Measurements from ENCODE around the gene EPB41. TPM values are rescaled to one million over a fixed set of nuclear protein-coding genes. Genes with fewer than 3 reads are reported as not detected.

EPB41 gene
- total RNA-seq, 3 donors from 2014 or later (not counting 1 experiment from before 2014, with no cell fraction given) = 151 to 196 (median 172) TPM

GRCh38 chr1:28983509-28984310 is 69.3 kb downstream of the EPB41 start:
- TF ChIP-seq, protein P1, sequence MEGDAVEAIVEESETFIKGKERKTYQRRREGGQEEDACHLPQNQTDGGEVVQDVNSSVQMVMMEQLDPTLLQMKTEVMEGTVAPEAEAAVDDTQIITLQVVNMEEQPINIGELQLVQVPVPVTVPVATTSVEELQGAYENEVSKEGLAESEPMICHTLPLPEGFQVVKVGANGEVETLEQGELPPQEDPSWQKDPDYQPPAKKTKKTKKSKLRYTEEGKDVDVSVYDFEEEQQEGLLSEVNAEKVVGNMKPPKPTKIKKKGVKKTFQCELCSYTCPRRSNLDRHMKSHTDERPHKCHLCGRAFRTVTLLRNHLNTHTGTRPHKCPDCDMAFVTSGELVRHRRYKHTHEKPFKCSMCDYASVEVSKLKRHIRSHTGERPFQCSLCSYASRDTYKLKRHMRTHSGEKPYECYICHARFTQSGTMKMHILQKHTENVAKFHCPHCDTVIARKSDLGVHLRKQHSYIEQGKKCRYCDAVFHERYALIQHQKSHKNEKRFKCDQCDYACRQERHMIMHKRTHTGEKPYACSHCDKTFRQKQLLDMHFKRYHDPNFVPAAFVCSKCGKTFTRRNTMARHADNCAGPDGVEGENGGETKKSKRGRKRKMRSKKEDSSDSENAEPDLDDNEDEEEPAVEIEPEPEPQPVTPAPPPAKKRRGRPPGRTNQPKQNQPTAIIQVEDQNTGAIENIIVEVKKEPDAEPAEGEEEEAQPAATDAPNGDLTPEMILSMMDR (IDR thresholded peaks at IDR 0.05) = no peak
- H3K9me3 ChIP-seq (ENCODE audit: control insufficient read depth, insufficient read depth, low read length) = no peaks in the 10 kb centered on the region
- H3K4me1 ChIP-seq (ENCODE audit: control insufficient read depth, insufficient read depth, low read length) = peaks cover 8% of the 10 kb centered on the region
- H3K36me3 Mint-ChIP-seq = no peaks in the 10 kb centered on the region
- H3K36me3 ChIP-seq (ENCODE audit: control insufficient read depth, insufficient read depth, low read length) = peaks cover 10% of the 10 kb centered on the region
- 96% methylated on average over 14 of the region's 15 CpGs for WGBS (ENCODE audit: insufficient coverage)
- no peaks in the 10 kb centered on the region for H3K9me3 Mint-ChIP-seq
- H3K27ac ChIP-seq (ENCODE audit: low read length) = no peak overlapping the region
- peaks cover 54 to 61% of the 10 kb centered on the region in 2 donors for H3K4me1 Mint-ChIP-seq
- no peak overlapping the region for H3K4me3 Mint-ChIP-seq
- ATAC-seq = peak in 1 of 3 donors; percentile 42
- H3K4me3 ChIP-seq (ENCODE audit: low read length) = no peak overlapping the region
- peak in 1 of 2 donors; percentile 44 for DNase-seq
- no peaks in the 10 kb centered on the region for H3K27me3 ChIP-seq (ENCODE audit: control insufficient read depth, insufficient read depth, low read length)
- peak overlapping the region; percentile 21 to 48 for H3K27ac Mint-ChIP-seq
- intact Hi-C loops (cut with micrococcal nuclease) = loop anchor here (1.0 kb wide), 1 partner anchor 101 kb away; no protein-coding TSS in a partner anchor
- H3K27me3 Mint-ChIP-seq (ENCODE audit: low read depth in 2 of 2) = no peaks in the 10 kb centered on the region

DNA sequence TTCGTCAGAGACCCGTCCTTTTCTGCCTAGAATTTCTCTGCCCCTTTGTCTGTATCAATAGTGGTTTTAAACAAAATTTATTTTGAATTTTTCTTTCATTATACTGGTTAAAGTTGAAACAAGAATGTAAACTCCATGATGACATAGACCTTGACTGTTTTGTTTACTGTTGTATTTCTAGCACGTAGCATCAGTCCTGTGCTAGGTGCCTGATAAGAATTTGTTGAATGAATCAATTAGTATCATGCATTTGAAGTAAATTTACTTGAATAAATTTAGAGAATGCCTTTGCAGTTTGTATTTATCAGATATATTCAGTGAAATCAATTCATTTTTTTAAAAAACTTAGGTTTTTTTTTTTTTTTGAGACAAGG is 69.9 kb downstream of the EPB41 start:
- WGBS (ENCODE audit: insufficient coverage) = 100% methylated on average over 3 of the region's 3 CpGs
- peaks cover 50 to 55% of the 10 kb centered on the region in 2 donors for H3K4me1 Mint-ChIP-seq
- Histone ChIP-seq H3K4me1 (ENCODE audit: control insufficient read depth, insufficient read depth, low read length) (peaks cover 7% of the 10 kb centered on the region), H3K27me3 (ENCODE audit: control insufficient read depth, insufficient read depth, low read length) (no peaks in the 10 kb centered on the region), H3K27ac (ENCODE audit: low read length) (no peak overlapping the region), H3K36me3 (ENCODE audit: control insufficient read depth, insufficient read depth, low read length) (peaks cover 16% of the 10 kb centered on the region), H3K4me3 (ENCODE audit: low read length) (no peak overlapping the region), H3K9me3 (ENCODE audit: control insufficient read depth, insufficient read depth, low read length) (no peaks in the 10 kb centered on the region)
- H3K4me3 Mint-ChIP-seq = no peak overlapping the region
- TF ChIP-seq, protein P1 (IDR thresholded peaks at IDR 0.05) = no peak
- H3K36me3 Mint-ChIP-seq = no peaks in the 10 kb centered on the region
- intact Hi-C loops (cut with micrococcal nuclease) = no loop called here
- H3K27ac Mint-ChIP-seq = peak overlapping the region in 1 of 2 donors; percentile 21
- DNase-seq (no peak), ATAC-seq (no peak)
- H3K9me3 Mint-ChIP-seq = no peaks in the 10 kb centered on the region
- no peaks in the 10 kb centered on the region for H3K27me3 Mint-ChIP-seq (ENCODE audit: low read depth in 2 of 2)

DNA sequence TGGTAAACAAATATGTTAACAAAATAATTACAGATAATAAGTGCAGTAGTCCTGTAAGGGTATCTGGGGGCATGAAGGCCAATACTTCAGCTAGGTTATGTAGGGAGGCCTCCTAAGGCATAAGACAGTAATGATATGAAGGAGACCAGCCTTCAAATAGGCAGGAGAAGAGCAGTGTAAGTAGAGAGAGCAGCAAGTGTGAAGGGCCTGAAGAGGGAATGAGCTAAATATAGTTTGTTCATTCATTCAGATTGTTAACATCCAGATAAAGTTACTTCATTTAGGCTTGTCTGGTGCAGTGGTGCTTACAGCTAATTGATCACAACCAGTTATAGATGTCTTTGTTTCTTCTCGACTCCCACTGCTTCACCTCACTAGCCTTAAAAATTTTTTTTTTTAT is 71.1 kb downstream of the EPB41 start:
- DNase-seq = no peak
- peaks cover 42 to 49% of the 10 kb centered on the region in 2 donors for H3K4me1 Mint-ChIP-seq
- no peak overlapping the region for H3K4me3 Mint-ChIP-seq
- Histone ChIP-seq H3K27ac (ENCODE audit: low read length) (no peak overlapping the region), H3K36me3 (ENCODE audit: control insufficient read depth, insufficient read depth, low read length) (peaks cover 21% of the 10 kb centered on the region), H3K4me3 (ENCODE audit: low read length) (no peak overlapping the region), H3K4me1 (ENCODE audit: control insufficient read depth, insufficient read depth, low read length) (peaks cover 5% of the 10 kb centered on the region), H3K9me3 (ENCODE audit: control insufficient read depth, insufficient read depth, low read length) (no peaks in the 10 kb centered on the region), H3K27me3 (ENCODE audit: control insufficient read depth, insufficient read depth, low read length) (no peaks in the 10 kb centered on the region)
- TF ChIP-seq, protein P1 (IDR thresholded peaks at IDR 0.05) = no peak
- intact Hi-C loops (cut with micrococcal nuclease) = no loop called here
- H3K27ac Mint-ChIP-seq = peak overlapping the region in 1 of 2 donors; percentile 43
- no CpG with 5 or more reads among the region's 1 CpG for WGBS (ENCODE audit: insufficient coverage)
- no peak for ATAC-seq
- no peaks in the 10 kb centered on the region for H3K27me3 Mint-ChIP-seq (ENCODE audit: low read depth in 2 of 2)
- H3K36me3 Mint-ChIP-seq = no peaks in the 10 kb centered on the region
- no peaks in the 10 kb centered on the region for H3K9me3 Mint-ChIP-seq
